Measurements from ENCODE around the gene GLI2. TPM values are rescaled to one million over a fixed set of nuclear protein-coding genes. Genes with fewer than 3 reads are reported as not detected.

The GLI2 gene
- total RNA-seq, 1 experiment from 2014 or later: 6.2 TPM

DNA sequence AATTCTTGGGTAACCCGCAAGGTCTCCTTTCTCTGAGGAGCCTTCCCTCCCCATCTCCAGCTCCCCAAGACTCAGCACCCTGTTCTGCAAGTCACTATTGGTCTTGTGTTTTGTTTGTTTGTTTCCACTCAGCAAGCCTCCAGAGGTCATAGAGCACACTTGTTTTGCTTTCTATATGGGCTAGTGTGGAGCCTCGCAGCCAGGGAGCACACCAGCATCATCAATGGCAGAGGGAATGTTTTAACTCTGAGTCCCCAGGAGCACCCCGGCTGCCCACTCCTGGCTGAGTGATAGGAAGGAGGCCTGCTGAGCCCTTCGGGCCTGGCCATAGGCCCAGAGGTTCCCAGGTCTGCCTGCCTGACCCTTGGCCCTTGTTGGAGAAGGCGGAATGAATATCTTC is 36.6 kb downstream of the GLI2 start:
- no peaks in the 10 kb centered on the region for H3K27me3 ChIP-seq (ENCODE audit: control insufficient read depth, insufficient read depth, low read length)
- peaks cover 14% of the 10 kb centered on the region for H3K4me1 ChIP-seq (ENCODE audit: control insufficient read depth, insufficient read depth, low read length)
- POLR2A ChIA-PET: no interaction called here
- TF ChIP-seq SIN3A (IDR thresholded peaks at IDR 0.05; ENCODE audit: borderline replicate concordance, insufficient read depth, low read depth, low read length) (no peak), POLR2AphosphoS5 (IDR thresholded peaks at IDR 0.05; ENCODE audit: low read depth, low read length) (no peak), TCF7L2 (IDR thresholded peaks at IDR 0.05; ENCODE audit: low read depth, low read length) (no peak), CTCF (IDR thresholded peaks at IDR 0.05) (no peak)
- TF ChIP-seq, protein P1, sequence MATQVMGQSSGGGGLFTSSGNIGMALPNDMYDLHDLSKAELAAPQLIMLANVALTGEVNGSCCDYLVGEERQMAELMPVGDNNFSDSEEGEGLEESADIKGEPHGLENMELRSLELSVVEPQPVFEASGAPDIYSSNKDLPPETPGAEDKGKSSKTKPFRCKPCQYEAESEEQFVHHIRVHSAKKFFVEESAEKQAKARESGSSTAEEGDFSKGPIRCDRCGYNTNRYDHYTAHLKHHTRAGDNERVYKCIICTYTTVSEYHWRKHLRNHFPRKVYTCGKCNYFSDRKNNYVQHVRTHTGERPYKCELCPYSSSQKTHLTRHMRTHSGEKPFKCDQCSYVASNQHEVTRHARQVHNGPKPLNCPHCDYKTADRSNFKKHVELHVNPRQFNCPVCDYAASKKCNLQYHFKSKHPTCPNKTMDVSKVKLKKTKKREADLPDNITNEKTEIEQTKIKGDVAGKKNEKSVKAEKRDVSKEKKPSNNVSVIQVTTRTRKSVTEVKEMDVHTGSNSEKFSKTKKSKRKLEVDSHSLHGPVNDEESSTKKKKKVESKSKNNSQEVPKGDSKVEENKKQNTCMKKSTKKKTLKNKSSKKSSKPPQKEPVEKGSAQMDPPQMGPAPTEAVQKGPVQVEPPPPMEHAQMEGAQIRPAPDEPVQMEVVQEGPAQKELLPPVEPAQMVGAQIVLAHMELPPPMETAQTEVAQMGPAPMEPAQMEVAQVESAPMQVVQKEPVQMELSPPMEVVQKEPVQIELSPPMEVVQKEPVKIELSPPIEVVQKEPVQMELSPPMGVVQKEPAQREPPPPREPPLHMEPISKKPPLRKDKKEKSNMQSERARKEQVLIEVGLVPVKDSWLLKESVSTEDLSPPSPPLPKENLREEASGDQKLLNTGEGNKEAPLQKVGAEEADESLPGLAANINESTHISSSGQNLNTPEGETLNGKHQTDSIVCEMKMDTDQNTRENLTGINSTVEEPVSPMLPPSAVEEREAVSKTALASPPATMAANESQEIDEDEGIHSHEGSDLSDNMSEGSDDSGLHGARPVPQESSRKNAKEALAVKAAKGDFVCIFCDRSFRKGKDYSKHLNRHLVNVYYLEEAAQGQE (IDR thresholded peaks at IDR 0.05; ENCODE audit: insufficient read depth in 1 of 2, low read depth in 2 of 2, low read length in 1 of 2): no peak
- CTCF ChIA-PET: no interaction called here
- ATAC-seq: no peak
- in situ Hi-C loops (cut with HindIII; ENCODE audit: low pct_unique_long_range_greater_than_20kb, low sequenced_read_pairs) (no loop called here), intact Hi-C loops (cut with micrococcal nuclease; ENCODE audit: unreplicated experiment) (no loop called here)
- H3K4me3 ChIP-seq (ENCODE audit: low read depth in 2 of 2, low read length in 2 of 2): no peak overlapping the region
- BruUV-seq (replicated peaks): no TSS peak
- no peak overlapping the region for H3K27ac ChIP-seq (ENCODE audit: low read length)
- DNase-seq (ENCODE audit: low read depth, low spot score): no peak
- H3K36me3 ChIP-seq (ENCODE audit: control insufficient read depth, insufficient read depth, low read length): no peaks in the 10 kb centered on the region
- H3K9me3 ChIP-seq (ENCODE audit: control insufficient read depth, insufficient read depth, low read depth, low read length): no peaks in the 10 kb centered on the region

DNA sequence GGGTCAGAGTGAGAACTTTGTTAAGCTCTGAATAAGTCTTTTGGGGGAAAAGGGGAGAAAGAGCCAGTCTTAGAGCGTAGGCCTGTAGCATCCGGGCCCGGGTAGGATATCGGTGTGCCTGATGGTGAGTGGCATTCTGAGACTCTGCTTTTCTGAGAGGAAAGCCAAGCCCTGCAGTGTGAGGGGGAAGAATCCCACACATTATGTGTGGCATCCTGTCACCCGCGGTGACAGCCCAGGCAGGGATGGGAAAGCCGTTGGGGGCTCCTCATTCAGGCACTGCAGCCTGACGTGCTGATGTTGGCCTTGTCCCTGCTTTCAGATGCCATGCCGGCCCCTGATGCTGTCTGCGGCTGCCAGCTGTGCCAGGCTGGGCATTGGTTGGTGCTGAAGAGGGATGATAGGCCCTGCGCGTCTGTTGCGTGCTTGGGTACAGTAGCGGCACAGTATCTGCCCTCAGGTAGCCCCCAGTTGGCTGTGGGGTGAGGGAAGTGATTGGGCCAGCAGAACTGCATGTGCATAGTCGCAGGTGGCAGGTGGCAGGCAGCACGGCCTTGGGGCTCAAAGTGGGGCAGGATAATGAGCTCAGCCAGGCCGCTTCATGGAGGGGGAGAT is 37.6 kb downstream of the GLI2 start:
- ChIA-PET CTCF (no interaction called here), POLR2A (no interaction called here)
- H3K27me3 ChIP-seq (ENCODE audit: control insufficient read depth, insufficient read depth, low read length): no peaks in the 10 kb centered on the region
- peaks cover 14% of the 10 kb centered on the region for H3K4me1 ChIP-seq (ENCODE audit: control insufficient read depth, insufficient read depth, low read length)
- DNase-seq (ENCODE audit: low read depth, low spot score) (no peak), ATAC-seq (no peak)
- in situ Hi-C loops (cut with HindIII; ENCODE audit: low pct_unique_long_range_greater_than_20kb, low sequenced_read_pairs): no loop called here
- no peaks in the 10 kb centered on the region for H3K9me3 ChIP-seq (ENCODE audit: control insufficient read depth, insufficient read depth, low read depth, low read length)
- no peak overlapping the region for H3K4me3 ChIP-seq (ENCODE audit: low read depth in 2 of 2, low read length in 2 of 2)
- H3K36me3 ChIP-seq (ENCODE audit: control insufficient read depth, insufficient read depth, low read length): no peaks in the 10 kb centered on the region
- no peak overlapping the region for H3K27ac ChIP-seq (ENCODE audit: low read length)
- TF ChIP-seq POLR2AphosphoS5 (IDR thresholded peaks at IDR 0.05; ENCODE audit: low read depth, low read length) (no peak), TCF7L2 (IDR thresholded peaks at IDR 0.05; ENCODE audit: low read depth, low read length) (no peak), CTCF (IDR thresholded peaks at IDR 0.05) (no peak), SIN3A (IDR thresholded peaks at IDR 0.05; ENCODE audit: borderline replicate concordance, insufficient read depth, low read depth, low read length) (no peak)
- TF ChIP-seq, protein P1 (IDR thresholded peaks at IDR 0.05; ENCODE audit: insufficient read depth in 1 of 2, low read depth in 2 of 2, low read length in 1 of 2): no peak
- intact Hi-C loops (cut with micrococcal nuclease; ENCODE audit: unreplicated experiment): no loop called here
- BruUV-seq (replicated peaks): no TSS peak
